PC-9 (cell line): ENCODE results near the gene SPATA46. TPM values are rescaled to one million over a fixed set of nuclear protein-coding genes. Genes with fewer than 3 reads are reported as not detected.

Experiments
- BruUV-seq: library from RNA; stranded (reverse); fragments of 400-500 nt; replicated peaks from 2 replicates; lab custom pipeline; 2021; lab: Mats Ljungman, UMichigan
- CTCF ChIA-PET: fragments of 300-600 bp; sonication (Branson Sonifier 250); formaldehyde crosslinking; loops from one replicate; lab custom pipeline; 2022; ENCODE audit warnings: antibody characterized with exemption; lab: Charles Lee
- POLR2A ChIA-PET: fragments of 300-600 bp; sonication (Branson Sonifier 250); formaldehyde crosslinking; loops from one replicate; lab custom pipeline; 2022; ENCODE audit warnings: antibody characterized with exemption; ENCODE audit not compliant: unreplicated experiment; lab: Charles Lee
- DNase-seq, 2 experiments: peaks; one replicate each; pipeline versions ENCODE4 v3.0.0 to v3.0.0-alpha.2; 2015 to 2022; ENCODE audit warnings: mixed read lengths in 1 of 2
- H2AFZ ChIP-seq: fragments of 200-600 bp; sonication (generic); 2 replicates; pipeline ENCODE4 v1.8.1; 2017; ENCODE audit warnings: antibody characterized with exemption
- H3F3A ChIP-seq: fragments of 200-600 bp; sonication (generic); 2 replicates; pipeline ENCODE4 v1.8.1; 2017; ENCODE audit warnings: antibody characterized with exemption, mild to moderate bottlenecking, low read depth; ENCODE audit not compliant: insufficient read depth
- H3K27ac ChIP-seq: fragments of 200-600 bp; sonication (generic); 2 replicates; pipeline ENCODE4 v1.6.1; 2016; ENCODE audit warnings: mixed run types
- H3K27me3 ChIP-seq: fragments of 200-600 bp; sonication (generic); 2 replicates; pipeline ENCODE4 v1.6.1; 2016; ENCODE audit warnings: low read depth, mixed run types; ENCODE audit not compliant: insufficient read depth
- H3K36me3 ChIP-seq: fragments of 200-600 bp; sonication (generic); 2 replicates; pipeline ENCODE4 v1.6.1; 2016; ENCODE audit warnings: low read depth, mixed run types
- H3K4me1 ChIP-seq: fragments of 200-600 bp; sonication (generic); replicated peaks from 2 replicates; pipeline ENCODE4 v1.6.1; 2016; ENCODE audit warnings: mixed run types; ENCODE audit not compliant: insufficient read depth
- H3K4me2 ChIP-seq: fragments of 200-600 bp; sonication (generic); 2 replicates; pipeline ENCODE4 v1.6.1; 2017; ENCODE audit warnings: mixed run types
- H3K4me3 ChIP-seq: fragments of 200-600 bp; sonication (generic); 2 replicates; pipeline ENCODE4 v1.6.1; 2016; ENCODE audit warnings: mixed run types
- H3K79me2 ChIP-seq: fragments of 200-600 bp; sonication (generic); 2 replicates; pipeline ENCODE4 v1.6.1; 2017; ENCODE audit warnings: low read depth, mixed run types
- H3K9me2 ChIP-seq: fragments of 200-600 bp; sonication (generic); 2 replicates; pipeline ENCODE4 v1.8.1; 2017; ENCODE audit warnings: mild to moderate bottlenecking; ENCODE audit not compliant: insufficient read depth
- H3K9me3 ChIP-seq: fragments of 200-600 bp; sonication (generic); 2 replicates; pipeline ENCODE4 v1.8.1; 2016; ENCODE audit warnings: low read depth; ENCODE audit not compliant: insufficient read depth
- H4K20me1 ChIP-seq: fragments of 200-600 bp; sonication (generic); 2 replicates; pipeline ENCODE4 v1.8.1; 2017; ENCODE audit not compliant: insufficient read depth
- CTCF ChIP-seq: fragments of 200-600 bp; sonication (generic); conservative IDR thresholded peaks from 2 replicates; pipeline ENCODE4 v1.6.1; 2017; ENCODE audit warnings: mixed run types, antibody characterized with exemption, mild to moderate bottlenecking, moderate library complexity
- EZH2 ChIP-seq: fragments of 200-600 bp; sonication (generic); IDR thresholded peaks from 2 replicates; pipeline ENCODE4 v1.8.0; 2017; ENCODE audit warnings: antibody characterized with exemption, low read depth
- intact Hi-C: fragments of 100-400 bp; cut with micrococcal nuclease; formaldehyde crosslinking; loops from one replicate; pipeline ENCODE4 v1.10.0; 2022; ENCODE audit not compliant: unreplicated experiment
- total RNA-seq: library from RNA; stranded (reverse); gene quantifications from 2 replicates; pipeline ENCODE4 v1.2.3, GENCODE V29; 2021

SPATA46 gene
- total RNA-seq, 1 experiment from 2014 or later: not detected

DNA sequence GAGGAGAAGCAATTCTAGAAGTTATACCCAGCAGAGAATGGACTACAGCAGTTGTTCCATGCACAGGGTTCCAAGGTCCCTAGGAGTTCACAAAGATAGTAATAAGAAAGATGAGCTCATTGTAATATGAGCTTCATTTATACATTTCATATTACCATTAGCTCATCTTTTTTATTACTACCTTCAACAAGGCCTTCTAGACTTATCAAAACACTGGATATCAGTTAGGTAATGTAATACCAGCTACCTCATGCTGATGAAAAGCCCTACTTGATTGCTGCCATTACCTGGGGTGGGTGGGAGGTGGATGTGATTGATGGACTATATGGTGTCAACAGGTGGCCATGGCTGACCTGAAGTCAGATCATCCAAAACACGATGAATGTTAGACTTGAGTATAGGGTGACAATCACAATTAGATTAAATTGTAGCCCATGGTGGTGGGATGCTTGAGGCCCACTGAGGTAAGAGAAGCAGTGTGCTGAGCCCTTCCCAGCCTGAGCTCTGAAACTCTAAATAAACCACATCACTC, 34.1 kb downstream of the SPATA46 start:
- Histone ChIP-seq H3F3A (peaks cover 10% of the 10 kb centered on the region; the same call in 1 of the 2 replicates), H2AFZ (no peak overlapping the region), H3K4me2 (no peak overlapping the region), H3K4me3 (no peak overlapping the region), H3K4me1 (peaks cover 12% of the 10 kb centered on the region), H3K36me3 (peaks cover 11% of the 10 kb centered on the region), H3K27me3 (no peaks in the 10 kb centered on the region), H3K9me3 (no peaks in the 10 kb centered on the region), H4K20me1 (no peaks in the 10 kb centered on the region), H3K27ac (no peak overlapping the region), H3K79me2 (no peaks in the 10 kb centered on the region), H3K9me2 (no peaks in the 10 kb centered on the region)
- ChIA-PET CTCF (no interaction called here), POLR2A (no interaction called here)
- intact Hi-C loops: no loop called here
- no peak for TF ChIP-seq EZH2
- no peak for TF ChIP-seq CTCF
- DNase-seq: no peak
- no TSS peak for BruUV-seq

DNA sequence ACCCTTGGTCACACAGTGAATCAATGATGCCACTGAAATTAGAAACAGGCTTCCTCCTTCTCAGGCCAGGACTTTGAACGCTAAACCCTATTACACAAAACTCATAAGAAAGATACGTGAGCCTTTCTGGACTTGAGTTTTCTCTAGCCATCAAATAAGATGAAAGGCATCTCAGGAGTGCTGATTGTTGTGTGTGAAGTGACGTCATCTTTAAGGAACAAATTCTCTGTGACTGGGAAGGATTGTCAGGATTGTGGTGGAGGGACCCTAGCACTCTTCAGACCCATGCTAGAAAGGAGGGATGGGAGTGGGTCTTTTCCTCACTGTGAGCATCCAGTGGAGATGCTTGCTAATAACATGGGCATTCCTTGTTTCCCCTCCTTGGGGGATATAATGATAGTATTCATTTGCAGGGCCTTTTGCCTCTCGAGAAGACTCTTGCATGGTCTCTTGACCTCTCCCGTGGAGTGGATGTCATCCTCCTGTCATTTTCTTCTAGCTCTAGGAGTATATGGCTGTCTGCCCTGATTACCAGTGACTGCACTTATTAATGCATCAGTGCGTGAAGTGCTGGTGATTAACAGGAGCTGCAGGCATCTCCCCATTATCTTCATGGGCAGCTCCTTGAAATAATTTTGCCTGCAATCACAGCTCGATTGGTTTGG, 39.9 kb downstream of the SPATA46 start:
- TF ChIP-seq EZH2: no peak
- TF ChIP-seq CTCF: no peak
- Histone ChIP-seq H3K27me3 (no peaks in the 10 kb centered on the region), H3K9me2 (no peaks in the 10 kb centered on the region), H3K4me1 (no peaks in the 10 kb centered on the region), H3K4me3 (no peak overlapping the region), H3F3A (no peaks in the 10 kb centered on the region; the same call in 1 of the 2 replicates), H3K9me3 (no peaks in the 10 kb centered on the region), H3K4me2 (no peak overlapping the region), H2AFZ (no peak overlapping the region), H3K79me2 (no peaks in the 10 kb centered on the region), H3K27ac (no peak overlapping the region), H3K36me3 (0 out of 2 replicates have a peak, but pooled peaks cover 9% of the 10 kb centered on the region), H4K20me1 (no peaks in the 10 kb centered on the region)
- no TSS peak for BruUV-seq
- ChIA-PET CTCF (no interaction called here), POLR2A (no interaction called here)
- intact Hi-C loops: no loop called here
- DNase-seq: no peak

DNA sequence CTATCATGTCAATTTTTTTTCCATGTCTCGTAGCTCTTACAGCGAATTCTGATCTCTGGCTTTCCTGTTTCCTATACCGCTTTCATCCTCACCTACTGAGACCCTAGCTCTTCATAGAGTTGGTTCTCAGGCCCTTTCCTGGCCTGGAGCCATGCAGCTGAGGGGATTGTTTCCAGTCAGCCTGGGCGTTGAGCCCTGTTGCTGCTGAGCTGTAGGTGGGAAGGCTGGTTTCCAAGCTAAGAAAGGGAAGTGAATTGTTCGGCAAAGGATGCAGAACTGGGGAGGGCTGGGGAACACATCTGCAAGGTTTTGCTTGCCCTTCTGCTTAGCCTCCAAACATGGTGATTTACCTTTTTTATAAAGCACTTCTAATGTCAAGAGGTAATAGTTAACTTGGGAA, 41.5 kb downstream of the SPATA46 start:
- Histone ChIP-seq H4K20me1 (no peaks in the 10 kb centered on the region), H3K9me2 (no peaks in the 10 kb centered on the region), H3K4me2 (no peak overlapping the region), H3K27me3 (no peaks in the 10 kb centered on the region), H3K4me1 (no peaks in the 10 kb centered on the region), H3K9me3 (no peaks in the 10 kb centered on the region), H3K79me2 (no peaks in the 10 kb centered on the region), H2AFZ (no peak overlapping the region), H3F3A (no peaks in the 10 kb centered on the region; the same call in 1 of the 2 replicates), H3K4me3 (no peak overlapping the region), H3K36me3 (0 out of 2 replicates have a peak, but pooled peaks cover 9% of the 10 kb centered on the region), H3K27ac (no peak overlapping the region)
- DNase-seq: no peak
- BruUV-seq: no TSS peak
- TF ChIP-seq CTCF (no peak), EZH2 (no peak)
- ChIA-PET CTCF (no interaction called here), POLR2A (interaction anchor here (0.5 kb wide), 1 partner anchor 608 kb away, joined by 3 read pairs; no protein-coding TSS in a partner anchor)
- intact Hi-C loops: no loop called here
